Measurements from ENCODE around the gene WDR33.

Gene WDR33

GRCh38 chr2:127690696-127691095, 120.3 kb downstream of the WDR33 start:
- DNase-seq: no peak

GRCh38 chr2:127688405-127688804, 122.6 kb downstream of the WDR33 start:
- DNase-seq: no peak

GRCh38 chr2:127685410-127686080, 125.4 kb downstream of the WDR33 start:
- no peak for DNase-seq

GRCh38 chr2:127683757-127684156, 127.2 kb downstream of the WDR33 start:
- no peak for DNase-seq

- no peak for DNase-seq
Observed at GRCh38 chr2:127683056-127683455, 127.9 kb downstream of the WDR33 start.

GRCh38 chr2:127681976-127682857, 128.8 kb downstream of the WDR33 start:
- no peak for DNase-seq

- DNase-seq: no peak
Observed at GRCh38 chr2:127681288-127681804, 129.6 kb downstream of the WDR33 start.

- DNase-seq: no peak
Observed at GRCh38 chr2:127680706-127681287, 130.2 kb downstream of the WDR33 start.

- no peak for DNase-seq
Observed at GRCh38 chr2:127679680-127680361, 131.2 kb downstream of the WDR33 start.

GRCh38 chr2:127678991-127679390, 132.0 kb downstream of the WDR33 start:
- DNase-seq: no peak

GRCh38 chr2:127678531-127678930, 132.4 kb downstream of the WDR33 start:
- no peak for DNase-seq

- no peak for DNase-seq
Observed at GRCh38 chr2:127676906-127677305, 134.1 kb downstream of the WDR33 start.

GRCh38 chr2:127675331-127676261, 135.4 kb downstream of the WDR33 start, which contains the start of gene LIMS2:
TSS of gene LIMS2 (minus strand) at chr2:127675530. CDS start at chr2:127675024, 506 bp downstream.
- no peak for DNase-seq

- DNase-seq: no peak
Observed at GRCh38 chr2:127674241-127675209, 136.4 kb downstream of the WDR33 start.

- DNase-seq: no peak
Observed at GRCh38 chr2:127673291-127674069, 137.5 kb downstream of the WDR33 start.

- DNase-seq: no peak
Observed at GRCh38 chr2:127672341-127673224, 138.4 kb downstream of the WDR33 start.

GRCh38 chr2:127671557-127672302, 139.2 kb downstream of the WDR33 start:
- no peak for DNase-seq

GRCh38 chr2:127670957-127671290, 140.0 kb downstream of the WDR33 start:
- DNase-seq: no peak

Data from SW 1271 (cell line).